Mucosa of descending colon (tissue), 3 donors: ENCODE results near the gene ATG7. TPM values are rescaled to one million over a fixed set of nuclear protein-coding genes. Genes with fewer than 3 reads are reported as not detected.

Experiments used
- ATAC-seq: fragments of 200-7000 bp; cut with Tn5 transposase; one replicate; pipeline ENCODE4 v1.9.1; 2020; ENCODE audit warnings: mild to moderate bottlenecking, moderate library complexity
- DNase-seq, 3 donors: peaks; one replicate each; pipeline ENCODE4 v3.0.0-alpha.2; 2020
- H3K36me3 ChIP-seq: fragments of 200-600 bp; one replicate; pipeline ENCODE4 v1.8.0; 2021; ENCODE audit warnings: low read depth, mild to moderate bottlenecking
- H3K4me1 ChIP-seq: fragments of 200-600 bp; one replicate; pipeline ENCODE4 v1.8.0; 2021; ENCODE audit warnings: low read depth, mild to moderate bottlenecking
- H3K4me3 ChIP-seq: fragments of 200-600 bp; one replicate; pipeline ENCODE4 v1.8.0; 2021; ENCODE audit warnings: mild to moderate bottlenecking
- H3K9me3 ChIP-seq: fragments of 200-600 bp; one replicate; pipeline ENCODE4 v1.8.0; 2021; ENCODE audit warnings: mild to moderate bottlenecking
- intact Hi-C, 2 donors: fragments of 100-400 bp; cut with DNase I in 1 of 2; cut with micrococcal nuclease in 1 of 2; formaldehyde crosslinking; loops; one replicate each; pipeline versions ENCODE4 v1.11.0 to v1.11.1; 2022; cut with DNase I, micrococcal nuclease
- total RNA-seq, 3 donors: library from RNA; stranded (reverse); fragmentation: NEBNext Ultra II Directional in 2 of 3; extraction: Animal tissue kit (Norgen Biotek cat#: 25700) in 2 of 3; gene quantifications; one replicate each; pipeline versions ENCODE4 v1.2.1 to v1.2.4, GENCODE V29; 2021 to 2023
- TF ChIP-seq, protein P1 (sequence below): fragments of 200-600 bp; IDR thresholded peaks from one replicate; pipeline ENCODE4 v1.8.0; 2022; ENCODE audit warnings: antibody characterized with exemption, mild to moderate bottlenecking
- donor health status: DM: no; HTN: no; CAD: no; lungs with moderate emphysema.
- donor health status: DM: no; HTN: no; CAD: no.
- donor health status: DM: no; HTN: yes; CAD: no.

The ATG7 gene
- total RNA-seq, 3 donors from 2014 or later = 40.4 to 49.6 (median 43.3) TPM

DNA sequence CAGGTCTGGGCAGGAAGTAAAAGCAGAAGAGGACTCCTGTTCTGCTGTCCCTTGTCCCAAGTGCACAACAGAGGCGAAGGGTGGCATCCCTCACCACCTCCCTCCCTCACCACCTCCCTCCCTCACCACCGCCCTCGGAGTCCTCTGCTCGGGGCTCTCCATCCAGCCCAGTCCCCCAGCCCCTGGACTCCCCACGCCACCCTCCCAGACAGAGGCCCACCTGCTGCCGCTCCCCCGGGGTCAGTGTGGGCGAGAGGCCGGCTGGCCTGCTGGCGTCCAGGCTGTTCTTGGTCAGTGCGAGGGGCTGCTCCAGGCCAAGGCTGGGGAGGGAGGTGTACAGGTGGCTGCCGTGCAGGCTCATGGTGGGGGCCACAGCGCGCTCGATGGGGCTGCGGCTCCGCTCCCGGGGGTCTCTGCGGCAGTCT is 292.4 kb downstream of the ATG7 start:
- intact Hi-C loops = no loop called here
- Histone ChIP-seq H3K9me3 (no peaks in the 10 kb centered on the region), H3K4me1 (no peaks in the 10 kb centered on the region), H3K4me3 (no peak overlapping the region), H3K36me3 (no peaks in the 10 kb centered on the region)
- TF ChIP-seq, protein P1, sequence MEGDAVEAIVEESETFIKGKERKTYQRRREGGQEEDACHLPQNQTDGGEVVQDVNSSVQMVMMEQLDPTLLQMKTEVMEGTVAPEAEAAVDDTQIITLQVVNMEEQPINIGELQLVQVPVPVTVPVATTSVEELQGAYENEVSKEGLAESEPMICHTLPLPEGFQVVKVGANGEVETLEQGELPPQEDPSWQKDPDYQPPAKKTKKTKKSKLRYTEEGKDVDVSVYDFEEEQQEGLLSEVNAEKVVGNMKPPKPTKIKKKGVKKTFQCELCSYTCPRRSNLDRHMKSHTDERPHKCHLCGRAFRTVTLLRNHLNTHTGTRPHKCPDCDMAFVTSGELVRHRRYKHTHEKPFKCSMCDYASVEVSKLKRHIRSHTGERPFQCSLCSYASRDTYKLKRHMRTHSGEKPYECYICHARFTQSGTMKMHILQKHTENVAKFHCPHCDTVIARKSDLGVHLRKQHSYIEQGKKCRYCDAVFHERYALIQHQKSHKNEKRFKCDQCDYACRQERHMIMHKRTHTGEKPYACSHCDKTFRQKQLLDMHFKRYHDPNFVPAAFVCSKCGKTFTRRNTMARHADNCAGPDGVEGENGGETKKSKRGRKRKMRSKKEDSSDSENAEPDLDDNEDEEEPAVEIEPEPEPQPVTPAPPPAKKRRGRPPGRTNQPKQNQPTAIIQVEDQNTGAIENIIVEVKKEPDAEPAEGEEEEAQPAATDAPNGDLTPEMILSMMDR = no peak
- ATAC-seq = no peak
- DNase-seq = no peak

- intact Hi-C loops = no loop called here
- Histone ChIP-seq H3K9me3 (no peaks in the 10 kb centered on the region), H3K4me1 (no peaks in the 10 kb centered on the region), H3K4me3 (no peak overlapping the region), H3K36me3 (no peaks in the 10 kb centered on the region)
- no peak for DNase-seq
- no peak for ATAC-seq
- TF ChIP-seq, protein P1 = no peak
Observed at GRCh38 chr3:11565072-11565471, 292.9 kb downstream of the ATG7 start.

DNA sequence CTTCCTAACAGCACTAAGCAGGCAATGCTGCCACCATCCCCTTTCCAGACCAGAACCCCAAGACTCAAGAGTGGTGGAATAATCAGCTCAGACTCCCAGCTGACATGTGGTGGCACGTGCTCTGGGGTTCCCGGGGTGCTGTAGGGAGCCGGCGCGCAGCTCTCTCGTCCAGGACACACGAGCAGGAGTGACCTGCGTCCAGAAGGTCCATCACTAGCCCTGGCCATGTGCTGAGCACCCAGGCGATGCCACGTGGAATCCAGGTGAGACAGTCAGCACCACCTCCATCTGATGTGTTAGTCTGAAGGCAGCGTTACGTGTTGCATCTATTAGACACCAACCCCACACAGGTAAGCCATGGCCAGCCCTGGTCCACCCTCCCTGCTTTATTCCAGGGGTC is 293.3 kb downstream of the ATG7 start:
- ATAC-seq = no peak

GRCh38 chr3:11565932-11566331 is 293.7 kb downstream of the ATG7 start:
- ATAC-seq (no peak), DNase-seq (no peak)
- no peaks in the 10 kb centered on the region for H3K9me3 ChIP-seq
- H3K4me3 ChIP-seq = no peak overlapping the region
- intact Hi-C loops = no loop called here
- TF ChIP-seq, protein P1 = no peak
- no peaks in the 10 kb centered on the region for H3K36me3 ChIP-seq
- H3K4me1 ChIP-seq = no peaks in the 10 kb centered on the region

More for the DNA sequence above, 293.3 kb downstream of the ATG7 start:
- Histone ChIP-seq H3K4me3 (no peak overlapping the region), H3K4me1 (no peaks in the 10 kb centered on the region), H3K36me3 (no peaks in the 10 kb centered on the region), H3K9me3 (no peaks in the 10 kb centered on the region)
- TF ChIP-seq, protein P1 = no peak
- intact Hi-C loops = no loop called here
- no peak for DNase-seq

- no peak overlapping the region for H3K4me3 ChIP-seq
- DNase-seq (no peak), ATAC-seq (no peak)
- TF ChIP-seq, protein P1 = no peak
- no peaks in the 10 kb centered on the region for H3K4me1 ChIP-seq
- H3K9me3 ChIP-seq = no peaks in the 10 kb centered on the region
- no peaks in the 10 kb centered on the region for H3K36me3 ChIP-seq
- intact Hi-C loops = no loop called here
Observed at GRCh38 chr3:11566478-11566877, 294.3 kb downstream of the ATG7 start.

DNA sequence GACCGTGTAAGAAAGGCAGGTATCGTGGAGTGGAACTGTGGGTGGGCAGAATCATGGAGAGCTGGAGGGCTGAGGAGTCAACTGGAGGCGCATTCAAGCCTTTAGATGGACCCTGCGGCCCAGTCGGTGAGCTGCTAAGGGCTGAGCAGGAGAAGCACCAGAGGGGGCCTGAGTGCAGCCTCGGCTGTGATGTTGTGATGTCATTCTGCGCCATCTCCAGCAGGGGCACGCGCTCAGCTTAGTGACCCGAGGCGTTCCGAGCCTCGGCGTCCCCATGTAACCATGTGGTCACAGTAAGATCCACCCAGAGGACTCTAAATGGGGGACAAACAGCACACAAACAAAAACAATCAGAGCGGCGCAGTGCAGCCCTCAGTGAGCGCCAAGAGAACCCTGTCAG is 294.7 kb downstream of the ATG7 start:
- TF ChIP-seq, protein P1 = no peak
- H3K4me3 ChIP-seq = no peak overlapping the region
- H3K4me1 ChIP-seq = no peaks in the 10 kb centered on the region
- DNase-seq (no peak), ATAC-seq (no peak)
- H3K9me3 ChIP-seq = no peaks in the 10 kb centered on the region
- H3K36me3 ChIP-seq = no peaks in the 10 kb centered on the region
- intact Hi-C loops = no loop called here
